Stimulated activated CD4-positive, alpha-beta T cell treated with anti-CD3 and anti-CD28 coated beads, Interleukin-12 subunit alpha, Interleukin-12 subunit beta, amount 100 ng/mL, for 24 hours (primary cell): Measurements from ENCODE around the gene NR2E1.

Experiments used
- DNase-seq, 2 experiments: peaks; one replicate each; pipeline ENCODE4 v3.0.0-alpha.2; 2020; ENCODE audit warnings: low read depth in 2 of 2

Gene NR2E1

DNA sequence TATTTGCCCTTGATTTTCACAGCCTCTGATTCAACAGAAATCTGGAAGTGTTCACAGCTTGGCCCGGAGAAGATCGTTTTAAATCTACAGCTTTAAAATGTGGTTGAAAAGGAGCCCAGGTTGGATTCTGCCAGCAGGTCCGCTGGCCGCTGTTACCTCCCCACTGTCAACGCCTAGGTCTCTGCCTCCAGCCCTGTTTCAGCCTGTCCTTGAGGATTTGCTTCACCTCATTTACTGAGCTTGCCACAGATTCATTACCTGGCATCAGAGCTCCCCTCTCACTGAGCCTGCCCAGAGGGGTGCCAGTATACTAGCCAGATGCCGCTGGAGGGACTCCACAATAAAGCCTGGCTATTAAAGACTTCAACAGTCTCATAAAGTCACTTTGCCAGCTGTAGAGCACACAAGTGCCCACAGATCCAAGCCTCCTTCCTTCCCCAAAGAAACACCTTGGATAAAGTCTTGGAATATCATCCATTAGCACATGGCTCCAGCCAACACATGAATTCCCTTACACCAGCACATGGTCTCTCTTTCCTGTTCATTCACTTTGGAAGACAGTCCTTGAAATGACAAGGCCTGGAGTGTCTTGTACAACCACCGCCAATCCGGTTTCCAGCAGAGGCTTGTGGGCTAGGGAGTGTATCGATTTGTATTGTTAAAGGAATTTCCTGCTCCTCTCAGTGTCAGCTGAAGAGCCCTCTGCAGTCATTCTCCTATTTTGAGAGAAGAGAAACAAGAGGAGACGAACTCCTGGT, 9.5 kb upstream of the NR2E1 start:
- no peak for DNase-seq

DNA sequence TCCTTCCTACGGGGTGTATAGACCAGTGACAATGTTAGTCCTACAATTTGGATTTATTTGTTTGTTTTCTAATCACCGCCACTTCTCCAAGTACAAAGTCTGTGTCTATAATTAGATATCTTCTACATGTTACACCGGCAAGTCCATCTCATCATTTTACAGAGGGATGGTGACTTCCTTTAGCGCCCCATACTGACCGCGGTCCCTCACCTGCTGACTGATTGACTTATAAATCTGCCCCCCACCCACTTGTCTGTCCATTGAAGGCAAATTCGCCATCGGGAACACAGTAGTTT, 8.9 kb upstream of the NR2E1 start:
- DNase-seq: no peak

GRCh38 chr6:108157234-108157980, 8.4 kb upstream of the NR2E1 start:
- DNase-seq: no peak

GRCh38 chr6:108157981-108158525, 7.8 kb upstream of the NR2E1 start:
- DNase-seq: no peak

DNA sequence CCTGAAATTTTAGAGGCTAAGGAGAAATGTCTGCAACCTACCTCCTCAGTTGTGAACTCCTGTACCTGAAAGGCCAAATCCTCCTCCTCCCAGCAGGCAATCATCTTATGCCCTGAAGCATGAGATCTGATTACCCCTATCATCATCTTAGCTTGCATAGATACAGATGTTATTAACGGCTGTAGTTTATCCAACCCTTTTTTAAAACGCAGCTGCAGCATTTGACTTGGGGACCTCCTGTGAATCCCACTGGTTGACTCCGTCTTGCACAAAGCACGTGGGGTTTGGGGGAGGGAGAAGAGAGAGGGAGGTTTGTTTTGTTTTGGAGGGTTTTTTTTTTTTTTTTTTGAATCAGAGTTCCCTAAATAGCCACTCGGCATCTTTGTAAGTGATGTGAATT, 5.8 kb upstream of the NR2E1 start:
- no peak for DNase-seq

DNA sequence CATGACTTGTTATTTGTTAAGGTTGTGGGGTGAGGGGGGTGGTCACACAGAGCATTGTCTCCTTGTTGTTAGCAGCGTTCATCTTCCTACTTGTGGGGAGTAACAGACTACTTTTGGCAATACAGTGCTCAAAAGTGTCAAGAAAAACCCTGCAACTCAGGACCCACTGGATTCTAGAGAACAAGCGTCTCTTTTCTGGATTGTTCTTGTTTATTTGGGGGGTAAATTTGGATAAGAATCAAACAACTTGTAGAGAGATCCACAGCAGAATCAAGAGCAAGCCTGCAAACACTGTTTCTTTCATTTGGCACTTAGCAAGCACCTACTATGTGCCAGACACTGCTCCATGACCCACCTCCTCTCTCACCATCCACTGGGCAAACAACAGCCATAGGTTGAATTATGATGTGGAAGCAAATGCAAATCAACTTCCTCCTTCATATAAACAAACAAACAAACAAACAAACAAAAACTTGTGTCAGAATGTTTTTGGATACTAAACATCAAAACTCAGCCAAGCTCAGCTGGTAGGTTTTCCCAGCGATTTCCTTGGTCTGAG, 4.0 kb upstream of the NR2E1 start:
- DNase-seq: no peak

GRCh38 chr6:108163267-108163643, 2.6 kb upstream of the NR2E1 start:
- DNase-seq: no peak

DNA sequence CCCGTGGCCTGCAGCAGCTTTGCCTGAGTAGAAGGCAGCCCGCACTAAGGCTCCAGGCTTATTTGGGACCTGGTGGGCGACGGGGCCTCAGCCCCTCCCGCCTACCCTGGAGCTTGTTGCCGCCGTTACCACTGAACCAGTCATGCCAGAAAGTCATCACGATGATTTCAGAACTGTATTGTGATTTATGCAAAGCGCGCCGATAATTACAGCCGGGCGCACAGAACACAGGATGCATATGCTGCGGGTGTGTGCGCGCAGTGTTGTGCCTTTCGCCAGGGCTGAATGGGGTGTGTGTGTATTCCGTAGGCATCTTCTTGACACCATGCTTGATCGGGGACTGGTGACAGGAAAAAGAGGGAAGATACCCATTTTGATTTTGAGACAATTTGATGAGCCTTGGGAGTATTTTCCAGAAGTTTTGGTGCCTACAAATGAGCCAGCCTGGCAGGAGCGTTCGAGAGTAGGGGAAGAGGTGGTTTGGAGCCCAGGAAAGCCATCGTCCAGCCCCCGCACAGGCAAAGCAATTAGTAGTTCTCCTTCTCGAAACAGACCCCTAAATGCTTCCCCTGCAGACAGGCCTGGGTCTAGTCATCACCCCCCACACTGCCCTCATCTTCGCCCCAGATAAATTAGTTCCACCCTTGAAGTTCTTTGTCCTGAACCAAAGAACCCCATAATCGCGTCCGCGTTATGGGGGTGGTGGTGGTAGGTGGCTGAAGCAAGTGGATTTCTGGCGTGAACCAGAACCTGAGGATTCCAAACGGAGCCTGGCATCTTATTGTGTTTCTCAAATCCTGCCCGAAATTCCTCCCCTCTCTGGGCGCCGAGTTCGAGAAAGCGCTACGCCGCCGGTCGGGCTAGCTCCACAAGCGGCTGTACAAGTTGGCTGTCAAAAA, 1.9 kb upstream of the NR2E1 start:
- no peak for DNase-seq

DNA sequence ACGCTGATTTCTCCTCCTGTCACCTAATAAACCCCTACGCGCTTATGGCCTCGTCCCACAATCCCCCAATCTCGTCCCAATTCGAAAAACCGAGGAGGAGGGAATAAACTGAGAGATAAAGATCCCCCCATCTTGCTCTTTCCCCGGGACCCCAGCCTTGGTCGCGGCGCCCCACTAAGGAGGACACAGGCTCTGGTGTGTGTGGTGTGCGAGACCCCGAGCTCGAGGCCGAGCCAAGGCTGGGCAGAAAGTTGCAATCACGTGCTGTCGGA, 1.3 kb upstream of the NR2E1 start:
- no peak for DNase-seq

DNA sequence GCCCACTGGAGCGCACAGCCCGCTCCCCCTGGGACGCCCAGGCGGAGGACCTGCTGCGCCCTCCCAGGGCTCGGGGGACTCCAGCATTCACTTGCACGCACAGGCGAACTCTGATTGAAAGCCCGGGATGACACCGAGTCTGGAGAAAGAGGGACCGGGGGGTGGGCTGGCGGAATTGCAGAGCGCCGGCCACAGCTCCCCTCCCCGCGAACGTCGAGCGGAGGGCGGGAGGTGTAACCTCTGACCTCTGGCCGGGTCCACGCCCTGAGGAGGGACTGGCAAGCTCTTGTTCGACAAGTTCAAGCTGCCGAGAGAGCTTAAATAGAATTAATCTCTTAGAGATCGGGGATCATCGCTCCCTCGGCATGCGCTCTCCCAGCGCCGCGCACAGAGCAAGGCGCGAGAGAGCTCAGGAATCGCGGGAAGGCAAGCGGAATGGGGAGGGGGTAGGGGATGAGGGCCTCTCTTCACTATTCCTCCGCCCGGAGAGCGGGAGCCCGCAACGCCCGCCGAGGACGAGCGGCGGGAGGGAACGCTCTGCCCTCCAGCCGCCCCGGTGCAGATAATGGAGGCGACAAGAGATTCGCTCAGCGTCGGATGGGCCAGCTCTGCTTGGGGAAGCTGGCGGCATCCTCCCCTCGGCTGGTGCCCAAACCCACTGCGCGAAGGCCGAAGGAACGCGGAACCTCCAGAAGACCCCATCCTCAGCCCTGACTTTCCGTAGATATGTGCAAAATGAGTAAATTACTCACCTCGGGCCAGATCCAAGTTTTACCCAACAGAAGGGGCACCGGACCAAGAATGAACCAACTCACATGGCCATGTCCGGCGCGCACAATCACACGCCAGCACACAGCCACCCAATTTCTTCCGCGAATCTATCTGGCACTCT, 761 bp upstream of the NR2E1 start:
- DNase-seq: no peak

DNA sequence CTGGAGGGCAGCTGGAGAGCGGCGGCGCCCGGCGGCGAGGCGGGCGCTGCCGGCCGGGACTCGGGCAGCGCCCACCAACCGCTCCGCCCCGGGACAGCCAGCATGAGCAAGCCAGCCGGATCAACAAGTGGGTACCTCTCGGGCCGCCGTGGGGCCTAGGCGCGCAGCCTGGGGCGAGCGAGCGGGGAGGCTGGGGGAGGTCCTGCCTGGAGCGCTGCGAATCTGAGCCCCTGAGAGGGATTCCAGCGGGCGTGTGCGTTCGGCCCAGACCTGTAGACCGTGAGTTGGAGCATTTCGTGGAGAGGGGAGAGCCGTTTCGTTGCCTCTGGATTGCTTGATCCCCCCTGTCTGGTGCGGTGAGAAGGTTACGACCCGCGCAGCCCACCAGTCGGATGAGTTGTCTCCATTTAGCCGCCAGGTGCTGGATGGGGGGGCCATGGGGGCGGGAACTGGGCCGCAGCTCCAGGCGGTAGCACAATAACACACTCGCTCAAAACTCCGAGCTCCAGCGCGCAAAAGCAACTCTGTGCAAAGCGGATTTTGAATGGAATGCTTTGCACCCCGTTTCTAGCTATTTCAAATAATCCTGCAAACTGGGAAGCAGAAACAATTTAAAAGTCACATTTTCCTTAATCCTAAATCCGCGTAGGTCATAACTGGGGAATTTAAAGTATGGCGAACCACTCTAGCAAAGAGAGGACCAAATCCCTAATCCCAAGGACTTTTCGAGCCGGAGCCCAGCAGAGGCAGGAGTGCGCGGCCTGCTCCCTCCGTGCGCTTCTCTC, 1.0 kb downstream of the NR2E1 start:
- DNase-seq: no peak

DNA sequence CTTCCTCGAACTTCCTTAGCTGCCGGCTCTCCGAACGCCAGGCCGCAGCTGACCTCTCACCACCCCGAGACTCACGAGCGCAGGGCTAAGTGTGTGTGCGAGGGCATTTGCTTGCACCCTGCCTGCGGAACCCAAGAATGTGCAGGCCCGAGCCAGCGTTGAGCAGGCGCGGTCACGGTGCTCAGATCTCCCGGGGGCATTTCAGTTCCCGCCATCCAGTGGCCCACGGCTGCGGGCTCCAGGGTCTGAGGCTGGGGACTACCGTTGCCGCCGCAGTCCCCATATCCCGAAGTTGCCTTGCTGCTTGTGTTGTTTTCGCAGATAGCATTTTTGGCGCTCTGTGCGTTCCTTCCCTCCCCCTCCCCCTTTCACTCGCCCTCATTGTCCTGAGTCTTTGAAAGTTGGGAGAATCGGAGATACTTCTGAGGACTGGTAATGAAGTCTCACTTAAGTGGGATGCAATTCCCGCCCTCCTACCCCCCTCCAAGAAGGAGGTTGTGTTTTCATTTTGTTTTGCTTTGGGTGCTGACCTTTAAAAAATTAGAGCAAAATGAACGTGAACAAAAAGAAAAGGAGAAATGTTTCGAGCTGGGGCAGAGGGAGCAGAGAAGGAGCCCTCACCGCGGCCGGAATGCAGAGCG, 1.7 kb downstream of the NR2E1 start:
- DNase-seq: no peak

DNA sequence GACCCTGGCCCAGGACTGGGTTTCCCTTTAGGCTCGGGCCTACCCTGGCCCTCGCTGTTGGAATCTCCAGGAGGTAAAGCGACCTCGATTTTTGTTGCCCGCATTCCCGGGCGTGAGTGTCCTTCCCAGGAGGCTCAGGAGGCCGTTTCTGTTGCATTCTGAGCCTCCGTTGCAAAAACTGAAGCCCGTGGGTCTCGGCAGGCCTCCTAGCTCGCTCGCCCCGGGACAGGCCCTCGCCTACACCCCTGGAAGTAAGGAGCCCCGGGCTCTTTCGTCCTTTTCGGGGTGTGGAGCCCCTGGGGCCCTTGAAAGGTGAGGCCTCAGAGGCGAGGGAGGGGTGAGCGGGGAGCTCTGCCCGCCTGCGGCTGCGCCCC, 2.3 kb downstream of the NR2E1 start:
- DNase-seq: no peak

DNA sequence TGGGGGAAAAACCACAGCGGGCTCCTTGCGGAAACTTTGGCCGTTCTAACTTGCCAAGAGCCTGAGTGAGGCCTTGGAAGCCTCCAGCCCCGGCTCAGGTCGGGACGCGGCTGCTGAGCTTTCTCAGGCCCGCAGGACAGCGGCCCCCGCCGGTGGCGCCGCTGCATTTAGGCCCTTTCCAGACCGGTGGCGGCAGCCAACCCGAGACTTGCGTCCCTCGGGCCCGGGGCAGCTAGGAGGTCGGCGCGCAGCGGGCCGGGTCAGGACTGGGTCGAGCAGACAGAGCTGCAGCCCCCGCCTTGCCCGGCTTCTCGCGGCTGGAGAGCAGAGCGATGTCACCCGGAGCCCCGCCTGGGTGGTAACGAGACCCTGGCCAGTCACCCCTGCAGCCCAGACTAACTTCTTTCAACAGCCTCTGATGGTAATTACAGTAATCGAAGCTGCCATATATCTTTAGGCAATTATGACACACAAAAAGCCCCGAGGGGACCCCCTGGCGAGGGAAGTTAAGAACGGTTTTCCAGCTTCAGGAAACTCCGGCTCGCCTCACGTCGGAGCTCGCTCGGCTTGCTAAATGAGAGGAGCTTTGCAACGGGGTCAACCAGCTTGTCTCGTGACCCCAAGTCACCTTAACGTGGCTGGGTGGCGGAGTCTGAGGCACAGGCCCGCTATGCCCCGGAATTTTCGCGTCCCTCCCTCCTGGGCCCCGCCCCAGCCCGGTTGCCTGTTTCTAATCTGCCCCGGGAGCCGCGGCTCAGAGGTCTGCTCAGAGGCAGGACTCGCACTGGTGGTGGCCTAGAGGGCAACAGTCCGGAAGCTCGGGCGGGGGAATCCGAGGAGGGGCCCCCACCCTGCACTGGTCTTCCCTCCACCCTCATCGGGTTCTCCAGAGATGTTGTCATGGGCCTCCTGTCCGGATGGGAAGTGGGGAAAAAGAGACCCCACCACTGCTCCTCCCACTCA, 3.0 kb downstream of the NR2E1 start:
- DNase-seq: no peak

DNA sequence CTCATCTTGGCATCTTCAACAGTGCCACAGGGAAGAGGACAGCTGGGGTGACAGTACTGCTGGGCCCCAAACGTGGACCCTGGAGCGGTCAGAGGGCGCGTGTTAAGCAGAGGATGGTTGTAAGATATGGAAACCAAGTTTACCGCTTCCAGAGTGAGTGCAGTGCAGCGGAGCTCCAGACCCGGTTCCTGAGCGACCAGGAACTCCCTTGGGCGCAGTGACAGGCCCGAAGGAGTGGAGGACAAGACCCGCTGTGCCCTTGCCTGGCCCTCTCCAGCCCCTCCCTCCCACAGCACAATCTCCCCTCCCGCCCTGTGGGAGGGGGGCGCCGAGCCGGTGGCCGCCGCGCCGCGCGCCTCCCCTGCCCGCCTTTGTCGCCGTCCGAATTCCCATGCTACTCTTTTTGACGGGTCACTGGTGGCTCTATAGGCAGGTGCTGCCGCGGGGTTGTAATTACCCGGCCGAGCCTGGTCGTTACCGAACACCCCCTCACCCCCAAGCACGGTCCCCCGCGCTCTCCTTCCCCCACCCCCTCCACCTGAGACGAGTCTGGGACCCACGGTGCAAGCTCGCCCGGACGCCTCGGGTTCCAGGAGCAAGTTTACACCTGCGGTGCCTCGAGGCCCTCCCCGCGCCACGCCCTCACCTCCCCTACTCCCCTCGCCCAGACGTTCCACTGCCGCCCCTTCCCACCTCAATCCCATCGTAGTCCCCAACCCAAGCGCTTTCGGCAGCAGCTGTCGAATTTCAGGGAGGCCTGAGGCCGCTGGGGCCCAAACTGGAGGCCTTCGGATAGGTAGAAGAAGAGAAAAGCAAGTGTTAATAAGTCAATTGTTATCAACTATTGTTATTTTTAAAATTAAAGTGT, 3.9 kb downstream of the NR2E1 start:
- DNase-seq: no peak

GRCh38 chr6:108170332-108171290, 4.8 kb downstream of the NR2E1 start:
- no peak for DNase-seq
